ENCODE measurements around the gene ESR1.

The ESR1 gene

DNA sequence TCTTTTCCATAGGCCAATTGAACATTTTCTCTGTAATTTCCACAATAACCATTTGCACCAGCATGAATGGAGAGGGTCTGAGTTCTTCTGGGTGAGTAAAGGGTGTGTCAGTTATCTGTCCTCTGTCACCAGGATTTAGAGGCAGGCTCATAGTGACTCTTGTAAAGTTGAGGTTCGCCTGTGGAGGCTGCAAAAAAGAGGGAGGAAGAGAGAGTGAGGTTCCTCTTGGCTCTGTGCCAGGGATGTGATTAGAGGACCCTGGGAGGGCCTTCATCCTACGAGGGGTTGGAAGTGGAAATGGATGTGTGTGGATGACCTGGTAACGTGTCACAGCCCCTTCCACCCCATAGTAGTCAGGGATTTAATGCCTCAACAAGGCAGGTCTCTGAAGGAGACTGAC is 242.0 kb downstream of the ESR1 start:
- no peak overlapping the region for H3K9ac ChIP-seq (ENCODE audit: low read length)
- H3K79me2 ChIP-seq (ENCODE audit: low read length) = no peaks in the 10 kb centered on the region
- H3K27me3 ChIP-seq (replicated peaks; ENCODE audit: insufficient read depth, low read length) = no peaks in the 10 kb centered on the region
- no peaks in the 10 kb centered on the region for H4K20me1 ChIP-seq (ENCODE audit: insufficient read depth, low read length)
- no peaks in the 10 kb centered on the region for H3K36me3 ChIP-seq (replicated peaks; ENCODE audit: insufficient read depth, low read length)
- H3F3A ChIP-seq (ENCODE audit: insufficient read depth, low read length) = no peaks in the 10 kb centered on the region
- no peak overlapping the region for H2AFZ ChIP-seq (ENCODE audit: low read length)
- H3K9me3 ChIP-seq (replicated peaks; ENCODE audit: insufficient read depth, low read length) = no peaks in the 10 kb centered on the region
- no peak for DNase-seq
- no peaks in the 10 kb centered on the region for H3K9me2 ChIP-seq (replicated peaks; ENCODE audit: insufficient read depth, low read length)
- no peak for TF ChIP-seq EZH2 (optimal IDR thresholded peaks at IDR 0.05; ENCODE audit: low read depth, low read length)
- TF ChIP-seq, protein P1, sequence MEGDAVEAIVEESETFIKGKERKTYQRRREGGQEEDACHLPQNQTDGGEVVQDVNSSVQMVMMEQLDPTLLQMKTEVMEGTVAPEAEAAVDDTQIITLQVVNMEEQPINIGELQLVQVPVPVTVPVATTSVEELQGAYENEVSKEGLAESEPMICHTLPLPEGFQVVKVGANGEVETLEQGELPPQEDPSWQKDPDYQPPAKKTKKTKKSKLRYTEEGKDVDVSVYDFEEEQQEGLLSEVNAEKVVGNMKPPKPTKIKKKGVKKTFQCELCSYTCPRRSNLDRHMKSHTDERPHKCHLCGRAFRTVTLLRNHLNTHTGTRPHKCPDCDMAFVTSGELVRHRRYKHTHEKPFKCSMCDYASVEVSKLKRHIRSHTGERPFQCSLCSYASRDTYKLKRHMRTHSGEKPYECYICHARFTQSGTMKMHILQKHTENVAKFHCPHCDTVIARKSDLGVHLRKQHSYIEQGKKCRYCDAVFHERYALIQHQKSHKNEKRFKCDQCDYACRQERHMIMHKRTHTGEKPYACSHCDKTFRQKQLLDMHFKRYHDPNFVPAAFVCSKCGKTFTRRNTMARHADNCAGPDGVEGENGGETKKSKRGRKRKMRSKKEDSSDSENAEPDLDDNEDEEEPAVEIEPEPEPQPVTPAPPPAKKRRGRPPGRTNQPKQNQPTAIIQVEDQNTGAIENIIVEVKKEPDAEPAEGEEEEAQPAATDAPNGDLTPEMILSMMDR (IDR thresholded peaks at IDR 0.05; ENCODE audit: low read length) = no peak
- no peak for TF ChIP-seq EZH2phosphoT487 (IDR thresholded peaks at IDR 0.05; ENCODE audit: low read length)
- no peaks in the 10 kb centered on the region for H3K4me1 ChIP-seq (ENCODE audit: low read length)
- no peak overlapping the region for H3K4me2 ChIP-seq (ENCODE audit: low read depth, low read length)
- no peak overlapping the region for H3K27ac ChIP-seq (ENCODE audit: low read length)
- no peak overlapping the region for H3K4me3 ChIP-seq (ENCODE audit: low read length)

DNA sequence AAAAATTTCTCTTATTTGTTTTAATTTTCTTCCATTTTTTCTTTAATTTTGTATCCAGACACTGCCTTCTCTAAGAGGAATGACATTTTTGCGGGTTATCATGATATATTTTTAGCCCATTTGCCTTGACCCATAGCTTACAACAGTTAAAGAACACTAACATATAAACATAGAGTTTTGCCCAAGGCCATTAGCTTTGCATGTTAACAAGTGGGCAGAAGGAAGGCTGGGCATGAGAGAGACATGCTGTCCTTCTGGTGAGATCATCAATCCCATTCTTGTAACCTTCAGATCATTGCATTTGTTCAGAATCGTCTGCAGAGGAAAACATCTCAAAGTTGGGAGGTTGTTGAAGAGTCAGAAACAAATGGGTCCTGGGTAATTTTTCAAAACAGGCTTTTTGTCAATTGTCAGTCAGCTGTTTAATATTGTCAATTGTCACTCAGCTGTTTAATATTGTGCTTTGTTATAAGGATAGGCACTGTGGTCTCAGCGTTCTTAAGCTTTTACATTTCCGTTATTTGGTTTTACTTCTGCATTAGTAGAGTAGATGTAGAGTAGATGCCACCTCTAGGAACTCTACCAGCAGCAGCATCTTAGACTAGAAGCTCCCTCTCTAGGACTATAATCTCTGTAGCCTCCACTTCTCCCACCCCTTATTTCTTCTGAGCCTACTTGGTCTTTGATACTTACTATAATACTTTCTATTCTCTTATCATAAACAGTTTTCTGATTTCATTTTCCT is 243.1 kb downstream of the ESR1 start:
- Histone ChIP-seq H3K9ac (ENCODE audit: low read length) (no peak overlapping the region), H3F3A (ENCODE audit: insufficient read depth, low read length) (no peaks in the 10 kb centered on the region), H3K27ac (ENCODE audit: low read length) (no peak overlapping the region), H3K4me1 (ENCODE audit: low read length) (no peaks in the 10 kb centered on the region), H4K20me1 (ENCODE audit: insufficient read depth, low read length) (no peaks in the 10 kb centered on the region), H3K79me2 (ENCODE audit: low read length) (no peaks in the 10 kb centered on the region), H3K27me3 (replicated peaks; ENCODE audit: insufficient read depth, low read length) (no peaks in the 10 kb centered on the region), H3K9me3 (replicated peaks; ENCODE audit: insufficient read depth, low read length) (no peaks in the 10 kb centered on the region), H3K4me3 (ENCODE audit: low read length) (no peak overlapping the region), H3K9me2 (replicated peaks; ENCODE audit: insufficient read depth, low read length) (no peaks in the 10 kb centered on the region), H3K4me2 (ENCODE audit: low read depth, low read length) (no peak overlapping the region), H2AFZ (ENCODE audit: low read length) (no peak overlapping the region), H3K36me3 (replicated peaks; ENCODE audit: insufficient read depth, low read length) (no peaks in the 10 kb centered on the region)
- TF ChIP-seq EZH2phosphoT487 (IDR thresholded peaks at IDR 0.05; ENCODE audit: low read length) = no peak
- no peak for TF ChIP-seq EZH2 (optimal IDR thresholded peaks at IDR 0.05; ENCODE audit: low read depth, low read length)
- TF ChIP-seq, protein P1 (IDR thresholded peaks at IDR 0.05; ENCODE audit: low read length) = no peak
- no peak for DNase-seq

DNA sequence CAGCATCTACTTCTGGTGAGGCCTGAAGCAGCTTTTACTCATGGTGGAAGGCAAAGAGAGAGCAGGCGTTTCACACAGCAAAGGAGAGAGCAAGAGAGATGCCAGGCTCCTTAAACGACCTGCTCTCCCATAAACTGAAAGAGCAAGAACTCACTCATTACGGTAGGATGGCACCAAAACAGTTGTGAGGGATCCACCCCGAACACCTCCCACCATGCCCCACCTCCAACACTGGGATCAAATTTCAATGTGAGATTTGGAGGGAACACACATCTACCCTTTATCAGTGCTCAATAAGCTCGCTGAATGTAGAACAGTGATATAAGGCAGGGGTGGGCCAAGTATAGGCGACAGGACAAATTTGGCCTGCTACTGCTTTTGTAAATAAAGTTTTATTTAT is 244.6 kb downstream of the ESR1 start:
- no peaks in the 10 kb centered on the region for H3K9me2 ChIP-seq (replicated peaks; ENCODE audit: insufficient read depth, low read length)
- TF ChIP-seq EZH2phosphoT487 (IDR thresholded peaks at IDR 0.05; ENCODE audit: low read length) = no peak
- TF ChIP-seq, protein P1 (IDR thresholded peaks at IDR 0.05; ENCODE audit: low read length) = no peak
- TF ChIP-seq EZH2 (optimal IDR thresholded peaks at IDR 0.05; ENCODE audit: low read depth, low read length) = no peak
- H3K27me3 ChIP-seq (replicated peaks; ENCODE audit: insufficient read depth, low read length) = no peaks in the 10 kb centered on the region
- H3K36me3 ChIP-seq (replicated peaks; ENCODE audit: insufficient read depth, low read length) = no peaks in the 10 kb centered on the region
- H2AFZ ChIP-seq (ENCODE audit: low read length) = no peak overlapping the region
- no peaks in the 10 kb centered on the region for H3K9me3 ChIP-seq (replicated peaks; ENCODE audit: insufficient read depth, low read length)
- H4K20me1 ChIP-seq (ENCODE audit: insufficient read depth, low read length) = no peaks in the 10 kb centered on the region
- DNase-seq = no peak
- no peak overlapping the region for H3K4me2 ChIP-seq (ENCODE audit: low read depth, low read length)
- H3K4me3 ChIP-seq (ENCODE audit: low read length) = no peak overlapping the region
- no peak overlapping the region for H3K9ac ChIP-seq (ENCODE audit: low read length)
- no peaks in the 10 kb centered on the region for H3K4me1 ChIP-seq (ENCODE audit: low read length)
- no peaks in the 10 kb centered on the region for H3K79me2 ChIP-seq (ENCODE audit: low read length)
- H3F3A ChIP-seq (ENCODE audit: insufficient read depth, low read length) = no peaks in the 10 kb centered on the region
- no peak overlapping the region for H3K27ac ChIP-seq (ENCODE audit: low read length)

All from MM.1S (cell line).